Measurements from ENCODE around the gene TUBB4B. TPM values are rescaled to one million over a fixed set of nuclear protein-coding genes. Genes with fewer than 3 reads are reported as not detected.

TUBB4B gene
- total and polyA plus RNA-seq, 2 experiments from 2014 or later: 334 to 389 TPM

GRCh38 chr9:137232101-137232500 lies 9.0 kb upstream of the TUBB4B start (continued):
- TF ChIP-seq REST (IDR thresholded peaks at IDR 0.05; ENCODE audit: unreplicated experiment): no peak
- TF ChIP-seq JUNB (IDR thresholded peaks at IDR 0.05; ENCODE audit: unreplicated experiment): no peak
- no peak for TF ChIP-seq ETS1 (IDR thresholded peaks at IDR 0.05)
- TF ChIP-seq POLR2AphosphoS5 (IDR thresholded peaks at IDR 0.05; ENCODE audit: low read depth): no peak
- no peak for TF ChIP-seq ZNF331 (CRISPR knock-in tag; IDR thresholded peaks at IDR 0.05; ENCODE audit: low read depth)
- no peak for TF ChIP-seq CTCF (conservative IDR thresholded peaks at IDR 0.05; ENCODE audit: low read depth in 2 of 2)

- Mint-ChIP-seq H3K27ac (no peak overlapping the region), H3K4me1 (peaks cover 10% of the 10 kb centered on the region; the same call in 2 of the 3 replicates), H3K4me3 (no peak overlapping the region), H3K27me3 (ENCODE audit: insufficient read depth, low read depth, poor library complexity) (peaks cover 6% of the 10 kb centered on the region), H3K36me3 (ENCODE audit: low read depth) (no peaks in the 10 kb centered on the region), H3K9me3 (no peaks in the 10 kb centered on the region)
- H4K20me1 ChIP-seq (replicated peaks; ENCODE audit: insufficient read depth): no peaks in the 10 kb centered on the region
- H3K79me2 ChIP-seq (replicated peaks; ENCODE audit: insufficient read depth): no peaks in the 10 kb centered on the region
- no peaks in the 10 kb centered on the region for H3K36me3 ChIP-seq (ENCODE audit: insufficient read depth)
- H3K27me3 ChIP-seq (ENCODE audit: insufficient read depth): no peaks in the 10 kb centered on the region
- no peak overlapping the region for H2AFZ ChIP-seq
- H3K4me2 ChIP-seq: no peak overlapping the region
- no peak overlapping the region for H3K27ac ChIP-seq (ENCODE audit: low read depth)
- H3K4me1 ChIP-seq (ENCODE audit: insufficient read depth): peaks cover 7% of the 10 kb centered on the region; the same call in 1 of the 2 replicates
- no peaks in the 10 kb centered on the region for H3K9me2 ChIP-seq (ENCODE audit: insufficient read depth)
- no peaks in the 10 kb centered on the region for H3F3A ChIP-seq (replicated peaks; ENCODE audit: low read depth)
- ATAC-seq (no peak), DNase-seq (ENCODE audit: low spot score) (no peak)
- H3K4me3 ChIP-seq: no peak overlapping the region
- TF ChIP-seq ZNF114 (CRISPR knock-in tag; IDR thresholded peaks at IDR 0.05) (no peak), JUNB (IDR thresholded peaks at IDR 0.05; ENCODE audit: unreplicated experiment) (no peak), ZNF462 (CRISPR knock-in tag; IDR thresholded peaks at IDR 0.05) (no peak), EZH2phosphoT487 (IDR thresholded peaks at IDR 0.05; ENCODE audit: unreplicated experiment) (no peak), CTCF (conservative IDR thresholded peaks at IDR 0.05; ENCODE audit: low read depth in 2 of 2) (no peak), STAT1 (IDR thresholded peaks at IDR 0.05; ENCODE audit: unreplicated experiment) (no peak)
Observed at GRCh38 chr9:137232510-137232909, 8.6 kb upstream of the TUBB4B start.

Measured in GM23338 (cell line).